Measurements from ENCODE around the gene TTLL6. TPM values are rescaled to one million over a fixed set of nuclear protein-coding genes. Genes with fewer than 3 reads are reported as not detected.

Gene TTLL6
- total and polyA plus RNA-seq, 2 of the 4 experiments (the other 2 are of a cell fraction): not detected

- no peak overlapping the region for H3K9ac ChIP-seq (ENCODE audit: low read depth, low read length)
- H3K4me1 ChIP-seq (ENCODE audit: control insufficient read depth, insufficient read depth, low read length): no peaks in the 10 kb centered on the region
- no peak overlapping the region for H2AK5ac ChIP-seq (ENCODE audit: low read depth, low read length)
- H3K4me3 ChIP-seq (ENCODE audit: insufficient read depth, low read depth, low read length): no peak overlapping the region
- H3K9me1 ChIP-seq (ENCODE audit: insufficient read depth, low read length): no peaks in the 10 kb centered on the region
- no peaks in the 10 kb centered on the region for H3K36me3 ChIP-seq (ENCODE audit: control insufficient read depth, insufficient read depth, low read length)
- no peak overlapping the region for H3K27ac ChIP-seq (ENCODE audit: insufficient read depth, low read length)
- in situ Hi-C loops (cut with MboI; ENCODE audit: low sequenced_read_pairs) (loop anchor here (10.0 kb wide), 1 partner anchor 226 kb away; no protein-coding TSS in a partner anchor), dilution Hi-C loops (cut with HindIII; ENCODE audit: low sequenced_read_pairs, unreplicated experiment) (no loop called here), intact Hi-C loops (cut with micrococcal nuclease) (no loop called here)
- H4K5ac ChIP-seq (ENCODE audit: low read depth, low read length): no peak overlapping the region
- no peak overlapping the region for H3K18ac ChIP-seq (ENCODE audit: low read depth, low read length)
- H3K14ac ChIP-seq (replicated peaks; ENCODE audit: low read depth, low read length): no peak overlapping the region
- WGBS, 2 experiments (ENCODE audit: extremely low coverage in 2 of 2, insufficient read length in 1 of 2): 33% methylated on average over 1 of the region's 4 CpGs; no CpG with 5 or more reads in 1 of the 2 experiments
- no peak overlapping the region for H2AFZ ChIP-seq (replicated peaks; ENCODE audit: low read length, poor library complexity)
- H2BK5ac ChIP-seq (ENCODE audit: low read depth, low read length, poor library complexity, severe bottlenecking): no peak overlapping the region
- no peak overlapping the region for H4K8ac ChIP-seq (ENCODE audit: low read depth in 2 of 2, low read length in 2 of 2)
- H4K91ac ChIP-seq (ENCODE audit: insufficient read depth, low read depth, low read length): no peak overlapping the region
- no peak overlapping the region for H2BK120ac ChIP-seq (ENCODE audit: low read depth, low read length)
- no peak for DNase-seq
- H4K20me1 ChIP-seq (ENCODE audit: insufficient read depth, low read length): no peaks in the 10 kb centered on the region
- no peak overlapping the region for H3K4ac ChIP-seq (ENCODE audit: low read depth, low read length)
- H3K23ac ChIP-seq (ENCODE audit: low read depth, low read length): no peak overlapping the region
- ChIA-PET POLR2A (ENCODE audit: unreplicated experiment) (no interaction called here), CTCF (interaction anchor here (1.9 kb wide), 1 partner anchor 70 kb away, joined by 5 read pairs; no protein-coding TSS in a partner anchor)
- no peak overlapping the region for H2BK20ac ChIP-seq (ENCODE audit: low read depth, low read length)
- H3K9me3 ChIP-seq (ENCODE audit: control insufficient read depth, insufficient read depth, low read length): no peaks in the 10 kb centered on the region
- ATAC-seq (ENCODE audit: low read depth): no peak
- no peak overlapping the region for H2BK15ac ChIP-seq (ENCODE audit: low read depth, low read length)
- H2AK9ac ChIP-seq (replicated peaks; ENCODE audit: low read depth, low read length, poor library complexity): no peak overlapping the region
- BruUV-seq (replicated peaks): no TSS peak
- H3K27me3 ChIP-seq (ENCODE audit: control insufficient read depth, insufficient read depth, low read length): peaks cover 19% of the 10 kb centered on the region
- H3K4me2 ChIP-seq (ENCODE audit: low read depth, low read length): no peak overlapping the region
- no peaks in the 10 kb centered on the region for H3K79me1 ChIP-seq (ENCODE audit: low read depth in 1 of 2, low read length in 2 of 2)
- H3K56ac ChIP-seq (ENCODE audit: extremely low read depth, insufficient read depth, low read length): no peak overlapping the region
- no peak for TF ChIP-seq FOS (IDR thresholded peaks at IDR 0.05; ENCODE audit: low read depth, low read length)
- no peak for TF ChIP-seq RCOR1 (IDR thresholded peaks at IDR 0.05; ENCODE audit: insufficient replicate concordance, low read length)
- TF ChIP-seq CHD1 (IDR thresholded peaks at IDR 0.05; ENCODE audit: low read depth, low read length): no peak
- TF ChIP-seq MXI1 (IDR thresholded peaks at IDR 0.05; ENCODE audit: borderline replicate concordance, low read depth, low read length): no peak
Observed at GRCh38 chr17:48809182-48809581, 7.8 kb downstream of the TTLL6 start.
